ENCODE results near the gene REXO1.

GRCh38 chr19:1782521-1782920 lies 65.8 kb downstream of the REXO1 start:
- TF ChIP-seq CTCF (IDR thresholded peaks at IDR 0.05; ENCODE audit: extremely low read depth in 1 of 2, insufficient read depth in 1 of 2, low read depth in 1 of 2, low read length in 2 of 2): no peak
- TF ChIP-seq FOS (IDR thresholded peaks at IDR 0.05; ENCODE audit: borderline replicate concordance, insufficient read depth, low read length): no peak
- no peak for TF ChIP-seq EZH2 (IDR thresholded peaks at IDR 0.05; ENCODE audit: borderline replicate concordance, low read depth, low read length, severe bottlenecking)
- TF ChIP-seq POLR2A (IDR thresholded peaks at IDR 0.05; ENCODE audit: low read depth, low read length): no peak
- TF ChIP-seq, protein P1, sequence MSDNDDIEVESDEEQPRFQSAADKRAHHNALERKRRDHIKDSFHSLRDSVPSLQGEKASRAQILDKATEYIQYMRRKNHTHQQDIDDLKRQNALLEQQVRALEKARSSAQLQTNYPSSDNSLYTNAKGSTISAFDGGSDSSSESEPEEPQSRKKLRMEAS (IDR thresholded peaks at IDR 0.05; ENCODE audit: insufficient read depth, insufficient read length): no peak
- no peak for TF ChIP-seq POLR2AphosphoS5 (IDR thresholded peaks at IDR 0.05; ENCODE audit: insufficient read depth, low read depth, low read length)
- TF ChIP-seq MYC (IDR thresholded peaks at IDR 0.05; ENCODE audit: low read depth, low read length): no peak

All from endothelial cell of umbilical vein (primary cell).